ENCODE results near the gene MBD4.

DNA sequence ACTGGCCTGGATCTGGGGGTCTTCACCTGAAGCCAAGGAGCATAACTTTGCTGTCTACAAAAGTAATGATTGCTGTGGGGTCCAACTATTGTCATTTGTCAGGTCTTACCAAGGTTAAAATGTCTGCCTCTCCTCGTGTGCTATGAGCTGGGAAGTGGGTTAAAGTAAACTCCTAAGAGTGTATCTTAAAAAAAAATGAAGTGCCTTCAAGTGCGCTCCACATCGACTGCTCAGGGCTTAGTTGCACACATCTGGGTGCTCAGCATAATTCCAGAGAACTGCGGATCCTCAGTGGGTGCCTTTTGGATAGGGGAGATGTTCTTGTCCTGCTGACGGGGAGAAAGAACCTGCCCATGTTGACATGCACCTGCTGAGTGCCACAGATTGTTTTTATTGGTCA is 52.3 kb downstream of the MBD4 start:
- TF ChIP-seq POLR2A (IDR thresholded peaks at IDR 0.05; ENCODE audit: low read depth), result no peak
- TF ChIP-seq, protein P1, sequence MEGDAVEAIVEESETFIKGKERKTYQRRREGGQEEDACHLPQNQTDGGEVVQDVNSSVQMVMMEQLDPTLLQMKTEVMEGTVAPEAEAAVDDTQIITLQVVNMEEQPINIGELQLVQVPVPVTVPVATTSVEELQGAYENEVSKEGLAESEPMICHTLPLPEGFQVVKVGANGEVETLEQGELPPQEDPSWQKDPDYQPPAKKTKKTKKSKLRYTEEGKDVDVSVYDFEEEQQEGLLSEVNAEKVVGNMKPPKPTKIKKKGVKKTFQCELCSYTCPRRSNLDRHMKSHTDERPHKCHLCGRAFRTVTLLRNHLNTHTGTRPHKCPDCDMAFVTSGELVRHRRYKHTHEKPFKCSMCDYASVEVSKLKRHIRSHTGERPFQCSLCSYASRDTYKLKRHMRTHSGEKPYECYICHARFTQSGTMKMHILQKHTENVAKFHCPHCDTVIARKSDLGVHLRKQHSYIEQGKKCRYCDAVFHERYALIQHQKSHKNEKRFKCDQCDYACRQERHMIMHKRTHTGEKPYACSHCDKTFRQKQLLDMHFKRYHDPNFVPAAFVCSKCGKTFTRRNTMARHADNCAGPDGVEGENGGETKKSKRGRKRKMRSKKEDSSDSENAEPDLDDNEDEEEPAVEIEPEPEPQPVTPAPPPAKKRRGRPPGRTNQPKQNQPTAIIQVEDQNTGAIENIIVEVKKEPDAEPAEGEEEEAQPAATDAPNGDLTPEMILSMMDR (IDR thresholded peaks at IDR 0.05), result no peak
